ENCODE results near the gene ADTRP.

Gene ADTRP

DNA sequence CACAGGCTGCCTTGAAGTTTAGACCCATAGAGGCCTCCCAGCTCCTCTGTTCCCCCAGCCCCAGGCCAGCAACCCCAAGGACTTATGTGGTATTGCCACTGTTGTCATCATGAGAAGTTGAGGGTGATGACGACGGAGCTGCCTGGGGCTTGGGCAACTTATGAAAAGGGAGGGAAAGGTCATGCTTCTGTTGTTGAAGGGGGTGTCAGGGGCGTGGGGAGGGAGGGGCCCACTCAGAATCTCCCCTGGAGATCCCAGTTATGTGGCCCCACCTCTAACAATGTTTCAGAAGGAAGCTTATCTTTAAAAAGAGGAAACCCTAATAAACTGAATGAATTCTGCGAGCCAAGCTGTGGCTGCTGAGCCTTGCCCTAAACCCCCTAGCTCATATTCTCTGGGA is 4.2 kb downstream of the ADTRP start:
- TF ChIP-seq ZFP3 (CRISPR knock-in tag; IDR thresholded peaks at IDR 0.05) (no peak), CSDC2 (CRISPR knock-in tag; IDR thresholded peaks at IDR 0.05) (no peak), OSR1 (CRISPR knock-in tag; IDR thresholded peaks at IDR 0.05) (no peak), TOX (CRISPR knock-in tag; IDR thresholded peaks at IDR 0.05; ENCODE audit: borderline replicate concordance) (no peak), GLIS3 (CRISPR knock-in tag; IDR thresholded peaks at IDR 0.05) (no peak), ZC3H10 (CRISPR knock-in tag; IDR thresholded peaks at IDR 0.05) (no peak), PPARA (CRISPR knock-in tag; IDR thresholded peaks at IDR 0.05; ENCODE audit: borderline replicate concordance) (no peak), ZFP30 (CRISPR knock-in tag; IDR thresholded peaks at IDR 0.05) (no peak), TCF4 (CRISPR knock-in tag; IDR thresholded peaks at IDR 0.05; ENCODE audit: borderline replicate concordance) (no peak), ZNF8 (CRISPR knock-in tag; IDR thresholded peaks at IDR 0.05) (no peak), RARB (CRISPR knock-in tag; IDR thresholded peaks at IDR 0.05) (no peak), SNAI2 (CRISPR knock-in tag; IDR thresholded peaks at IDR 0.05) (no peak), ISL1 (CRISPR knock-in tag; IDR thresholded peaks at IDR 0.05) (no peak), ARNTL (CRISPR knock-in tag; IDR thresholded peaks at IDR 0.05; ENCODE audit: borderline replicate concordance, low read depth) (no peak), BACH2 (CRISPR knock-in tag; IDR thresholded peaks at IDR 0.05; ENCODE audit: borderline replicate concordance) (no peak), ESRRG (CRISPR knock-in tag; IDR thresholded peaks at IDR 0.05) (no peak), ZNF70 (CRISPR knock-in tag; IDR thresholded peaks at IDR 0.05) (no peak)
- TF ChIP-seq, protein P1, sequence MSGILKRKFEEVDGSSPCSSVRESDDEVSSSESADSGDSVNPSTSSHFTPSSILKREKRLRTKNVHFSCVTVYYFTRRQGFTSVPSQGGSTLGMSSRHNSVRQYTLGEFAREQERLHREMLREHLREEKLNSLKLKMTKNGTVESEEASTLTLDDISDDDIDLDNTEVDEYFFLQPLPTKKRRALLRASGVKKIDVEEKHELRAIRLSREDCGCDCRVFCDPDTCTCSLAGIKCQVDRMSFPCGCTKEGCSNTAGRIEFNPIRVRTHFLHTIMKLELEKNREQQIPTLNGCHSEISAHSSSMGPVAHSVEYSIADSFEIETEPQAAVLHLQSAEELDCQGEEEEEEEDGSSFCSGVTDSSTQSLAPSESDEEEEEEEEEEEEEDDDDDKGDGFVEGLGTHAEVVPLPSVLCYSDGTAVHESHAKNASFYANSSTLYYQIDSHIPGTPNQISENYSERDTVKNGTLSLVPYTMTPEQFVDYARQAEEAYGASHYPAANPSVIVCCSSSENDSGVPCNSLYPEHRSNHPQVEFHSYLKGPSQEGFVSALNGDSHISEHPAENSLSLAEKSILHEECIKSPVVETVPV (CRISPR knock-in tag; IDR thresholded peaks at IDR 0.05): no peak
- TF ChIP-seq, protein P2, sequence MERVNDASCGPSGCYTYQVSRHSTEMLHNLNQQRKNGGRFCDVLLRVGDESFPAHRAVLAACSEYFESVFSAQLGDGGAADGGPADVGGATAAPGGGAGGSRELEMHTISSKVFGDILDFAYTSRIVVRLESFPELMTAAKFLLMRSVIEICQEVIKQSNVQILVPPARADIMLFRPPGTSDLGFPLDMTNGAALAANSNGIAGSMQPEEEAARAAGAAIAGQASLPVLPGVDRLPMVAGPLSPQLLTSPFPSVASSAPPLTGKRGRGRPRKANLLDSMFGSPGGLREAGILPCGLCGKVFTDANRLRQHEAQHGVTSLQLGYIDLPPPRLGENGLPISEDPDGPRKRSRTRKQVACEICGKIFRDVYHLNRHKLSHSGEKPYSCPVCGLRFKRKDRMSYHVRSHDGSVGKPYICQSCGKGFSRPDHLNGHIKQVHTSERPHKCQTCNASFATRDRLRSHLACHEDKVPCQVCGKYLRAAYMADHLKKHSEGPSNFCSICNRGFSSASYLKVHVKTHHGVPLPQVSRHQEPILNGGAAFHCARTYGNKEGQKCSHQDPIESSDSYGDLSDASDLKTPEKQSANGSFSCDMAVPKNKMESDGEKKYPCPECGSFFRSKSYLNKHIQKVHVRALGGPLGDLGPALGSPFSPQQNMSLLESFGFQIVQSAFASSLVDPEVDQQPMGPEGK (CRISPR knock-in tag; IDR thresholded peaks at IDR 0.05; ENCODE audit: borderline replicate concordance): no peak
- TF ChIP-seq, protein P3, sequence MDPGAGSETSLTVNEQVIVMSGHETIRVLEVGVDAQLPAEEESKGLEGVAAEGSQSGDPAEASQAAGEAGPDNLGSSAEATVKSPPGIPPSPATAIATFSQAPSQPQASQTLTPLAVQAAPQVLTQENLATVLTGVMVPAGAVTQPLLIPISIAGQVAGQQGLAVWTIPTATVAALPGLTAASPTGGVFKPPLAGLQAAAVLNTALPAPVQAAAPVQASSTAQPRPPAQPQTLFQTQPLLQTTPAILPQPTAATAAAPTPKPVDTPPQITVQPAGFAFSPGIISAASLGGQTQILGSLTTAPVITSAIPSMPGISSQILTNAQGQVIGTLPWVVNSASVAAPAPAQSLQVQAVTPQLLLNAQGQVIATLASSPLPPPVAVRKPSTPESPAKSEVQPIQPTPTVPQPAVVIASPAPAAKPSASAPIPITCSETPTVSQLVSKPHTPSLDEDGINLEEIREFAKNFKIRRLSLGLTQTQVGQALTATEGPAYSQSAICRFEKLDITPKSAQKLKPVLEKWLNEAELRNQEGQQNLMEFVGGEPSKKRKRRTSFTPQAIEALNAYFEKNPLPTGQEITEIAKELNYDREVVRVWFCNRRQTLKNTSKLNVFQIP (CRISPR knock-in tag; IDR thresholded peaks at IDR 0.05; ENCODE audit: borderline replicate concordance, low read depth): no peak
- ATAC-seq: no peak

DNA sequence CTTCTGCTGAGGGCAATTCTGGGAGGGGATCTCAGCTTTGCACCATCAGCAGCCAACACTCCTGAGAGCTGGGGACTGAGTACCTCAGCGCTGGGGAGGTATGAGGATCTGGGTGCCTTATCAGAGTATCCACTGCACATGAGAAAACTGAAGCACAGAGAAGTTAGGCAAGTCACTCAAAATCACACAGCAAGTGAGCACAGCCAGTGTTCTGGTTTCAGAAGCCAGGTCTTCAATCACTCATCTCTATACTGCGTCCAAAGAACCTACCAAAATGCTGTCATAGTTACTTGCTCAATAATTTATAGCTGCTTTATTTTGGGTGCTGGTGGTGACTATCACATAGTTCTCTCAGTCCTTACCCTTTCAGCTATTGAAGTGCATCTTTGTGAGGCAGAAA is 5.0 kb downstream of the ADTRP start:
- ATAC-seq: no peak
- TF ChIP-seq ZC3H10 (CRISPR knock-in tag; IDR thresholded peaks at IDR 0.05) (no peak), RARB (CRISPR knock-in tag; IDR thresholded peaks at IDR 0.05) (no peak), ESRRG (CRISPR knock-in tag; IDR thresholded peaks at IDR 0.05) (no peak), ZNF565 (CRISPR knock-in tag; conservative IDR thresholded peaks at IDR 0.05; ENCODE audit: low read depth) (no peak), GLIS3 (CRISPR knock-in tag; IDR thresholded peaks at IDR 0.05) (no peak), ZFP30 (CRISPR knock-in tag; IDR thresholded peaks at IDR 0.05) (no peak)
- TF ChIP-seq, protein P3 (CRISPR knock-in tag; IDR thresholded peaks at IDR 0.05; ENCODE audit: borderline replicate concordance, low read depth): no peak
- TF ChIP-seq, protein P4, sequence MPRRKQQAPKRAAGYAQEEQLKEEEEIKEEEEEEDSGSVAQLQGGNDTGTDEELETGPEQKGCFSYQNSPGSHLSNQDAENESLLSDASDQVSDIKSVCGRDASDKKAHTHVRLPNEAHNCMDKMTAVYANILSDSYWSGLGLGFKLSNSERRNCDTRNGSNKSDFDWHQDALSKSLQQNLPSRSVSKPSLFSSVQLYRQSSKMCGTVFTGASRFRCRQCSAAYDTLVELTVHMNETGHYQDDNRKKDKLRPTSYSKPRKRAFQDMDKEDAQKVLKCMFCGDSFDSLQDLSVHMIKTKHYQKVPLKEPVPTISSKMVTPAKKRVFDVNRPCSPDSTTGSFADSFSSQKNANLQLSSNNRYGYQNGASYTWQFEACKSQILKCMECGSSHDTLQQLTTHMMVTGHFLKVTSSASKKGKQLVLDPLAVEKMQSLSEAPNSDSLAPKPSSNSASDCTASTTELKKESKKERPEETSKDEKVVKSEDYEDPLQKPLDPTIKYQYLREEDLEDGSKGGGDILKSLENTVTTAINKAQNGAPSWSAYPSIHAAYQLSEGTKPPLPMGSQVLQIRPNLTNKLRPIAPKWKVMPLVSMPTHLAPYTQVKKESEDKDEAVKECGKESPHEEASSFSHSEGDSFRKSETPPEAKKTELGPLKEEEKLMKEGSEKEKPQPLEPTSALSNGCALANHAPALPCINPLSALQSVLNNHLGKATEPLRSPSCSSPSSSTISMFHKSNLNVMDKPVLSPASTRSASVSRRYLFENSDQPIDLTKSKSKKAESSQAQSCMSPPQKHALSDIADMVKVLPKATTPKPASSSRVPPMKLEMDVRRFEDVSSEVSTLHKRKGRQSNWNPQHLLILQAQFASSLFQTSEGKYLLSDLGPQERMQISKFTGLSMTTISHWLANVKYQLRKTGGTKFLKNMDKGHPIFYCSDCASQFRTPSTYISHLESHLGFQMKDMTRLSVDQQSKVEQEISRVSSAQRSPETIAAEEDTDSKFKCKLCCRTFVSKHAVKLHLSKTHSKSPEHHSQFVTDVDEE (CRISPR knock-in tag; IDR thresholded peaks at IDR 0.05): no peak

DNA sequence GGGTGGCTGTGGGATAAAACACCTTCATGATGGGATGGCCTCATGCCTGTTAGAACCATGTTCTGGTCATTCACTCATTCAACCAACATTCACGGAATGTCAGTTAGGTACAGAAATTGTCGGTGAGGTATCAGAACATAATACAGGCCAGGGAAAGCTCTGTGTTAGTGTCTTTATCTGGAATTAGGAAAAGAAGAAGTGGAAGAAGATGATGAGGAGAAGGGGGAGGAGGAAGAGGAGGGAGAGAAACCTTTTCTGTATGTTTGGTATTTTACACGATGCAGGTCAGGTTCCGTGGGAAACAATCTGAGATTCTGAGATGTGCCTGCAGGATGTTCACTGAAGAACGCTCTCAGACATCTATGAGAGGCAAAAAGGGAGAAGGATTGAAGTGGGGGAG is 5.6 kb downstream of the ADTRP start:
- no peak for ATAC-seq
- TF ChIP-seq ZNF8 (CRISPR knock-in tag; IDR thresholded peaks at IDR 0.05): no peak
- TF ChIP-seq, protein P4 (CRISPR knock-in tag; IDR thresholded peaks at IDR 0.05): no peak
- TF ChIP-seq TCF4 (CRISPR knock-in tag; IDR thresholded peaks at IDR 0.05; ENCODE audit: borderline replicate concordance): no peak

Measured in SK-N-SH treated with all-trans-retinoic acid at 6 μM for 48 hours (cell line).